Measurements from ENCODE around the gene FIBCD1.

Gene FIBCD1

GRCh38 chr9:130945173-130945572, 6.1 kb upstream of the FIBCD1 start:
- no peak overlapping the region for H3K9ac ChIP-seq (ENCODE audit: low read length in 5 of 5)
- H3K4me3 ChIP-seq (ENCODE audit: low read depth in 1 of 5, low read length in 5 of 5): no peak overlapping the region
- H3K4me1 ChIP-seq (ENCODE audit: control insufficient read depth in 5 of 5, insufficient read depth in 5 of 5, low read length in 5 of 5): peaks cover 0 to 6% (median 0%) of the 10 kb centered on the region in 5 donors
- peaks cover 27 to 49% (median 40%) of the 10 kb centered on the region in 5 donors for H3K27me3 ChIP-seq (ENCODE audit: control insufficient read depth in 5 of 5, insufficient read depth in 4 of 5, low read length in 5 of 5)
- no peak overlapping the region for H3K27ac ChIP-seq (ENCODE audit: low read depth, low read length)
- H3K36me3 ChIP-seq (ENCODE audit: control insufficient read depth in 5 of 5, insufficient read depth in 5 of 5, low read length in 5 of 5): no peaks in the 10 kb centered on the region
- H3K9me3 ChIP-seq (ENCODE audit: control insufficient read depth in 5 of 5, low read length in 5 of 5): peaks cover 5 to 7% (median 6%) of the 10 kb centered on the region in 5 donors

- H3K27ac ChIP-seq (ENCODE audit: low read depth, low read length): no peak overlapping the region
- peaks cover 1 to 2% (median 2%) of the 10 kb centered on the region in 5 donors for H3K9me3 ChIP-seq (ENCODE audit: control insufficient read depth in 5 of 5, low read length in 5 of 5)
- peaks cover 27 to 49% (median 39%) of the 10 kb centered on the region in 5 donors for H3K27me3 ChIP-seq (ENCODE audit: control insufficient read depth in 5 of 5, insufficient read depth in 4 of 5, low read length in 5 of 5)
- no peaks in the 10 kb centered on the region for H3K36me3 ChIP-seq (ENCODE audit: control insufficient read depth in 5 of 5, insufficient read depth in 5 of 5, low read length in 5 of 5)
- H3K4me1 ChIP-seq (ENCODE audit: control insufficient read depth in 5 of 5, insufficient read depth in 5 of 5, low read length in 5 of 5): peaks cover 0 to 7% (median under 1%) of the 10 kb centered on the region in 5 donors
- H3K4me3 ChIP-seq (ENCODE audit: low read depth in 1 of 5, low read length in 5 of 5): no peak overlapping the region
- no peak overlapping the region for H3K9ac ChIP-seq (ENCODE audit: low read length in 5 of 5)
Observed at GRCh38 chr9:130944510-130945058, 5.5 kb upstream of the FIBCD1 start.

- H3K27me3 ChIP-seq (ENCODE audit: control insufficient read depth in 5 of 5, insufficient read depth in 4 of 5, low read length in 5 of 5): peaks cover 28 to 48% (median 38%) of the 10 kb centered on the region in 5 donors
- no peak overlapping the region for H3K4me3 ChIP-seq (ENCODE audit: low read depth in 1 of 5, low read length in 5 of 5)
- no peaks in the 10 kb centered on the region for H3K9me3 ChIP-seq (ENCODE audit: control insufficient read depth in 5 of 5, low read length in 5 of 5)
- H3K9ac ChIP-seq (ENCODE audit: low read length in 5 of 5): no peak overlapping the region
- no peak overlapping the region for H3K27ac ChIP-seq (ENCODE audit: low read depth, low read length)
- peaks cover 0 to 15% (median 9%) of the 10 kb centered on the region in 5 donors for H3K4me1 ChIP-seq (ENCODE audit: control insufficient read depth in 5 of 5, insufficient read depth in 5 of 5, low read length in 5 of 5)
- H3K36me3 ChIP-seq (ENCODE audit: control insufficient read depth in 5 of 5, insufficient read depth in 5 of 5, low read length in 5 of 5): no peaks in the 10 kb centered on the region
Observed at GRCh38 chr9:130943777-130944176, 4.7 kb upstream of the FIBCD1 start.

GRCh38 chr9:130943221-130943620, 4.2 kb upstream of the FIBCD1 start:
- Histone ChIP-seq H3K9me3 (ENCODE audit: control insufficient read depth in 5 of 5, low read length in 5 of 5) (no peaks in the 10 kb centered on the region), H3K27ac (ENCODE audit: low read depth, low read length) (no peak overlapping the region), H3K27me3 (ENCODE audit: control insufficient read depth in 5 of 5, insufficient read depth in 4 of 5, low read length in 5 of 5) (peaks cover 30 to 48% (median 37%) of the 10 kb centered on the region in 5 donors), H3K9ac (ENCODE audit: low read length in 5 of 5) (no peak overlapping the region), H3K4me3 (ENCODE audit: low read depth in 1 of 5, low read length in 5 of 5) (no peak overlapping the region), H3K36me3 (ENCODE audit: control insufficient read depth in 5 of 5, insufficient read depth in 5 of 5, low read length in 5 of 5) (no peaks in the 10 kb centered on the region), H3K4me1 (ENCODE audit: control insufficient read depth in 5 of 5, insufficient read depth in 5 of 5, low read length in 5 of 5) (peaks cover 0 to 20% (median 12%) of the 10 kb centered on the region in 5 donors)

GRCh38 chr9:130942679-130943078, 3.6 kb upstream of the FIBCD1 start:
- Histone ChIP-seq H3K9ac (ENCODE audit: low read length in 5 of 5) (no peak overlapping the region), H3K36me3 (ENCODE audit: control insufficient read depth in 5 of 5, insufficient read depth in 5 of 5, low read length in 5 of 5) (no peaks in the 10 kb centered on the region), H3K4me3 (ENCODE audit: low read depth in 1 of 5, low read length in 5 of 5) (no peak overlapping the region), H3K9me3 (ENCODE audit: control insufficient read depth in 5 of 5, low read length in 5 of 5) (no peaks in the 10 kb centered on the region), H3K27ac (ENCODE audit: low read depth, low read length) (no peak overlapping the region), H3K4me1 (ENCODE audit: control insufficient read depth in 5 of 5, insufficient read depth in 5 of 5, low read length in 5 of 5) (peaks cover 0 to 25% (median 14%) of the 10 kb centered on the region in 5 donors), H3K27me3 (ENCODE audit: control insufficient read depth in 5 of 5, insufficient read depth in 4 of 5, low read length in 5 of 5) (peaks cover 34 to 48% (median 43%) of the 10 kb centered on the region in 5 donors)

GRCh38 chr9:130942084-130942483, 3.0 kb upstream of the FIBCD1 start:
- Histone ChIP-seq H3K9ac (ENCODE audit: low read length in 5 of 5) (no peak overlapping the region), H3K9me3 (ENCODE audit: control insufficient read depth in 5 of 5, low read length in 5 of 5) (no peaks in the 10 kb centered on the region), H3K27ac (ENCODE audit: low read depth, low read length) (no peak overlapping the region), H3K27me3 (ENCODE audit: control insufficient read depth in 5 of 5, insufficient read depth in 4 of 5, low read length in 5 of 5) (peaks cover 36 to 48% (median 48%) of the 10 kb centered on the region in 5 donors), H3K36me3 (ENCODE audit: control insufficient read depth in 5 of 5, insufficient read depth in 5 of 5, low read length in 5 of 5) (no peaks in the 10 kb centered on the region), H3K4me3 (ENCODE audit: low read depth in 1 of 5, low read length in 5 of 5) (no peak overlapping the region), H3K4me1 (ENCODE audit: control insufficient read depth in 5 of 5, insufficient read depth in 5 of 5, low read length in 5 of 5) (peaks cover 0 to 25% (median 14%) of the 10 kb centered on the region in 5 donors)

GRCh38 chr9:130940693-130941576, 1.9 kb upstream of the FIBCD1 start:
- H3K36me3 ChIP-seq (ENCODE audit: control insufficient read depth in 5 of 5, insufficient read depth in 5 of 5, low read length in 5 of 5): no peaks in the 10 kb centered on the region
- no peaks in the 10 kb centered on the region for H3K9me3 ChIP-seq (ENCODE audit: control insufficient read depth in 5 of 5, low read length in 5 of 5)
- no peak overlapping the region for H3K9ac ChIP-seq (ENCODE audit: low read length in 5 of 5)
- H3K27ac ChIP-seq (ENCODE audit: low read depth, low read length): no peak overlapping the region
- no peak overlapping the region for H3K4me3 ChIP-seq (ENCODE audit: low read depth in 1 of 5, low read length in 5 of 5)
- peaks cover 0 to 33% (median 20%) of the 10 kb centered on the region in 5 donors for H3K4me1 ChIP-seq (ENCODE audit: control insufficient read depth in 5 of 5, insufficient read depth in 5 of 5, low read length in 5 of 5)
- H3K27me3 ChIP-seq (ENCODE audit: control insufficient read depth in 5 of 5, insufficient read depth in 4 of 5, low read length in 5 of 5): peaks cover 37 to 57% (median 53%) of the 10 kb centered on the region in 5 donors

GRCh38 chr9:130940027-130940549, 1.0 kb upstream of the FIBCD1 start:
- Histone ChIP-seq H3K4me3 (ENCODE audit: low read depth in 1 of 5, low read length in 5 of 5) (no peak overlapping the region), H3K9ac (ENCODE audit: low read length in 5 of 5) (no peak overlapping the region), H3K9me3 (ENCODE audit: control insufficient read depth in 5 of 5, low read length in 5 of 5) (no peaks in the 10 kb centered on the region), H3K36me3 (ENCODE audit: control insufficient read depth in 5 of 5, insufficient read depth in 5 of 5, low read length in 5 of 5) (no peaks in the 10 kb centered on the region), H3K27me3 (ENCODE audit: control insufficient read depth in 5 of 5, insufficient read depth in 4 of 5, low read length in 5 of 5) (peaks cover 41 to 65% (median 59%) of the 10 kb centered on the region in 5 donors), H3K4me1 (ENCODE audit: control insufficient read depth in 5 of 5, insufficient read depth in 5 of 5, low read length in 5 of 5) (peaks cover 0 to 41% (median 28%) of the 10 kb centered on the region in 5 donors), H3K27ac (ENCODE audit: low read depth, low read length) (no peak overlapping the region)

- Histone ChIP-seq H3K4me3 (ENCODE audit: low read depth in 1 of 5, low read length in 5 of 5) (peak overlapping the region in 4 of 5 donors; percentile 26 to 63 (median 47)), H3K27me3 (ENCODE audit: control insufficient read depth in 5 of 5, insufficient read depth in 4 of 5, low read length in 5 of 5) (peaks cover 44 to 71% (median 64%) of the 10 kb centered on the region in 5 donors), H3K4me1 (ENCODE audit: control insufficient read depth in 5 of 5, insufficient read depth in 5 of 5, low read length in 5 of 5) (peaks cover 0 to 41% (median 28%) of the 10 kb centered on the region in 5 donors), H3K27ac (ENCODE audit: low read depth, low read length) (no peak overlapping the region), H3K9ac (ENCODE audit: low read length in 5 of 5) (no peak overlapping the region), H3K9me3 (ENCODE audit: control insufficient read depth in 5 of 5, low read length in 5 of 5) (no peaks in the 10 kb centered on the region), H3K36me3 (ENCODE audit: control insufficient read depth in 5 of 5, insufficient read depth in 5 of 5, low read length in 5 of 5) (no peaks in the 10 kb centered on the region)
Observed at GRCh38 chr9:130939405-130940026, 469 bp upstream of the FIBCD1 start.
